ENCODE results near the gene YLPM1.
"Not testable (repeated sequence)": the region's sequence is repeated elsewhere in the genome, so short reads cannot be mapped to it uniquely, and the experiment has no call there.

The YLPM1 gene

GRCh38 chr14:74762917-74763802, at the start of gene YLPM1:
YLPM1 (plus strand) TSS chr14:74763316; CDS start chr14:74763490, 174 bp downstream.
- peak within 1 kb of the TSS; percentile 92 for H3K4me3 ChIP-seq
- in situ Hi-C loops (cut with MboI; ENCODE audit: low sequenced_read_pairs): no loop called here
- H3K9me3 ChIP-seq: no peaks in the 10 kb centered on the region
- peak; percentile 92 to 98 for DNase-seq (ENCODE audit: low spot score in 2 of 2)
- no peaks in the 10 kb centered on the region; the same call in 1 of the 2 replicates for H3K36me3 ChIP-seq (replicated peaks)
- no peaks in the 10 kb centered on the region for H3K27me3 ChIP-seq (ENCODE audit: low read depth)
- H3K4me1 ChIP-seq: peaks cover 5% of the 10 kb centered on the region

- Histone ChIP-seq H3K4me3 (peak overlapping the region; percentile 68), H3K4me1 (peaks cover 5% of the 10 kb centered on the region), H3K9me3 (no peaks in the 10 kb centered on the region), H3K36me3 (replicated peaks) (peaks cover 31% of the 10 kb centered on the region), H3K27me3 (ENCODE audit: low read depth) (no peaks in the 10 kb centered on the region)
- in situ Hi-C loops (cut with MboI; ENCODE audit: low sequenced_read_pairs): no loop called here
- DNase-seq (ENCODE audit: low spot score in 2 of 2): no peak
Measured at GRCh38 chr14:74713395-74713735, 49.8 kb upstream of the YLPM1 start.

- DNase-seq (ENCODE audit: low spot score in 2 of 2): no peak
- no peak overlapping the region for H3K4me3 ChIP-seq
- no peaks in the 10 kb centered on the region for H3K4me1 ChIP-seq
- H3K27me3 ChIP-seq (ENCODE audit: low read depth): no peaks in the 10 kb centered on the region
- peaks cover 40% of the 10 kb centered on the region for H3K36me3 ChIP-seq (replicated peaks)
- in situ Hi-C loops (cut with MboI; ENCODE audit: low sequenced_read_pairs): no loop called here
- H3K9me3 ChIP-seq: no peaks in the 10 kb centered on the region
Measured at GRCh38 chr14:74720526-74720925, 42.6 kb upstream of the YLPM1 start.

- Histone ChIP-seq H3K27me3 (ENCODE audit: low read depth) (no peaks in the 10 kb centered on the region), H3K4me3 (no peak overlapping the region), H3K4me1 (no peaks in the 10 kb centered on the region), H3K9me3 (no peaks in the 10 kb centered on the region), H3K36me3 (replicated peaks) (peaks cover 18% of the 10 kb centered on the region)
- in situ Hi-C loops (cut with MboI; ENCODE audit: low sequenced_read_pairs): no loop called here
- no peak for DNase-seq (ENCODE audit: low spot score in 2 of 2)
Measured at GRCh38 chr14:74723134-74723533, 40.0 kb upstream of the YLPM1 start.

- Histone ChIP-seq H3K4me1 (no peaks in the 10 kb centered on the region), H3K27me3 (ENCODE audit: low read depth) (no peaks in the 10 kb centered on the region), H3K9me3 (no peaks in the 10 kb centered on the region), H3K4me3 (no peak overlapping the region), H3K36me3 (replicated peaks) (peaks cover 30% of the 10 kb centered on the region)
- DNase-seq (ENCODE audit: low spot score in 2 of 2): no peak
- in situ Hi-C loops (cut with MboI; ENCODE audit: low sequenced_read_pairs): no loop called here
Measured at GRCh38 chr14:74732387-74732786, 30.7 kb upstream of the YLPM1 start.

- peaks cover 30% of the 10 kb centered on the region for H3K36me3 ChIP-seq (replicated peaks)
- in situ Hi-C loops (cut with MboI; ENCODE audit: low sequenced_read_pairs): no loop called here
- no peak for DNase-seq (ENCODE audit: low spot score in 2 of 2)
- no peaks in the 10 kb centered on the region for H3K4me1 ChIP-seq
- H3K27me3 ChIP-seq (ENCODE audit: low read depth): no peaks in the 10 kb centered on the region
- H3K4me3 ChIP-seq: no peak overlapping the region
- H3K9me3 ChIP-seq: no peaks in the 10 kb centered on the region
Measured at GRCh38 chr14:74733221-74733620, 29.9 kb upstream of the YLPM1 start.

- in situ Hi-C loops (cut with MboI; ENCODE audit: low sequenced_read_pairs): no loop called here
- DNase-seq (ENCODE audit: low spot score in 2 of 2): no peak
- H3K9me3 ChIP-seq: no peaks in the 10 kb centered on the region
- H3K36me3 ChIP-seq (replicated peaks): peaks cover 36% of the 10 kb centered on the region
- H3K4me1 ChIP-seq: no peaks in the 10 kb centered on the region
- no peak overlapping the region for H3K4me3 ChIP-seq
- no peaks in the 10 kb centered on the region for H3K27me3 ChIP-seq (ENCODE audit: low read depth)
Measured at GRCh38 chr14:74735125-74735524, 28.0 kb upstream of the YLPM1 start.

- peaks cover 31% of the 10 kb centered on the region for H3K36me3 ChIP-seq (replicated peaks)
- H3K4me1 ChIP-seq: no peaks in the 10 kb centered on the region
- no peaks in the 10 kb centered on the region for H3K9me3 ChIP-seq
- H3K4me3 ChIP-seq: no peak overlapping the region
- no peaks in the 10 kb centered on the region for H3K27me3 ChIP-seq (ENCODE audit: low read depth)
- DNase-seq (ENCODE audit: low spot score in 2 of 2): no peak
- in situ Hi-C loops (cut with MboI; ENCODE audit: low sequenced_read_pairs): no loop called here
Measured at GRCh38 chr14:74737753-74738325, 25.3 kb upstream of the YLPM1 start.

- no peak for DNase-seq (ENCODE audit: low spot score in 2 of 2)
- Histone ChIP-seq H3K4me1 (no peaks in the 10 kb centered on the region), H3K27me3 (ENCODE audit: low read depth) (no peaks in the 10 kb centered on the region), H3K4me3 (no peak overlapping the region), H3K9me3 (no peaks in the 10 kb centered on the region), H3K36me3 (replicated peaks) (peaks cover 18% of the 10 kb centered on the region; the same call in 1 of the 2 replicates)
- in situ Hi-C loops (cut with MboI; ENCODE audit: low sequenced_read_pairs): no loop called here
Measured at GRCh38 chr14:74739293-74740030, 23.7 kb upstream of the YLPM1 start.

- Histone ChIP-seq H3K27me3 (ENCODE audit: low read depth) (no peaks in the 10 kb centered on the region), H3K4me3 (no peak overlapping the region), H3K36me3 (replicated peaks) (no peaks in the 10 kb centered on the region), H3K9me3 (no peaks in the 10 kb centered on the region), H3K4me1 (no peaks in the 10 kb centered on the region)
- in situ Hi-C loops (cut with MboI; ENCODE audit: low sequenced_read_pairs): no loop called here
- DNase-seq (ENCODE audit: low spot score in 2 of 2): no peak
Measured at GRCh38 chr14:74747237-74747636, 15.9 kb upstream of the YLPM1 start.

- Histone ChIP-seq H3K27me3 (ENCODE audit: low read depth) (no peaks in the 10 kb centered on the region), H3K4me1 (no peaks in the 10 kb centered on the region), H3K9me3 (no peaks in the 10 kb centered on the region), H3K36me3 (replicated peaks) (no peaks in the 10 kb centered on the region), H3K4me3 (no peak overlapping the region)
- in situ Hi-C loops (cut with MboI; ENCODE audit: low sequenced_read_pairs): no loop called here
- no peak for DNase-seq (ENCODE audit: low spot score in 2 of 2)
Measured at GRCh38 chr14:74754157-74754556, 9.0 kb upstream of the YLPM1 start.

GRCh38 chr14:74754899-74755298, 8.2 kb upstream of the YLPM1 start:
- DNase-seq (ENCODE audit: low spot score in 2 of 2): no peak
- no peaks in the 10 kb centered on the region for H3K4me1 ChIP-seq
- H3K4me3 ChIP-seq: no peak overlapping the region
- no peaks in the 10 kb centered on the region for H3K27me3 ChIP-seq (ENCODE audit: low read depth)
- no peaks in the 10 kb centered on the region for H3K9me3 ChIP-seq
- no peaks in the 10 kb centered on the region for H3K36me3 ChIP-seq (replicated peaks)
- in situ Hi-C loops (cut with MboI; ENCODE audit: low sequenced_read_pairs): no loop called here

- Histone ChIP-seq H3K4me1 (no peaks in the 10 kb centered on the region), H3K9me3 (no peaks in the 10 kb centered on the region), H3K4me3 (no peak overlapping the region), H3K27me3 (ENCODE audit: low read depth) (no peaks in the 10 kb centered on the region), H3K36me3 (replicated peaks) (no peaks in the 10 kb centered on the region)
- no peak for DNase-seq (ENCODE audit: low spot score in 2 of 2)
- in situ Hi-C loops (cut with MboI; ENCODE audit: low sequenced_read_pairs): no loop called here
Measured at GRCh38 chr14:74756326-74756725, 6.8 kb upstream of the YLPM1 start.

GRCh38 chr14:74758505-74758904, 4.6 kb upstream of the YLPM1 start:
- H3K27me3 ChIP-seq (ENCODE audit: low read depth); H3K4me3 ChIP-seq; H3K4me1 ChIP-seq; in situ Hi-C loops (cut with MboI; ENCODE audit: low sequenced_read_pairs); H3K9me3 ChIP-seq; H3K36me3 ChIP-seq (replicated peaks); DNase-seq (ENCODE audit: low spot score in 2 of 2): not testable (repeated sequence)
